H4 (cell line): Measurements from ENCODE around the gene FBXO46. TPM values are rescaled to one million over a fixed set of nuclear protein-coding genes. Genes with fewer than 3 reads are reported as not detected.
"Not testable (repeated sequence)": the region's sequence is repeated elsewhere in the genome, so short reads cannot be mapped to it uniquely, and the experiment has no call there.

ENCODE experiments used
- DNase-seq: peaks from one replicate; pipeline ENCODE4 v3.0.0-alpha.2; 2015; ENCODE audit warnings: low spot score
- total RNA-seq: library from RNA; depleted of rRNA; stranded (reverse); fragments of >200 nt; shearing (Covaris generic); gene quantifications from 2 replicates; pipeline ENCODE4 v1.2.3, GENCODE V29; 2014; rRNA removed

The FBXO46 gene
- total RNA-seq, 1 experiment from 2014 or later = 2.3 TPM

GRCh38 chr19:45687599-45687998 is 43.1 kb downstream of the FBXO46 start:
- no peak for DNase-seq

DNA sequence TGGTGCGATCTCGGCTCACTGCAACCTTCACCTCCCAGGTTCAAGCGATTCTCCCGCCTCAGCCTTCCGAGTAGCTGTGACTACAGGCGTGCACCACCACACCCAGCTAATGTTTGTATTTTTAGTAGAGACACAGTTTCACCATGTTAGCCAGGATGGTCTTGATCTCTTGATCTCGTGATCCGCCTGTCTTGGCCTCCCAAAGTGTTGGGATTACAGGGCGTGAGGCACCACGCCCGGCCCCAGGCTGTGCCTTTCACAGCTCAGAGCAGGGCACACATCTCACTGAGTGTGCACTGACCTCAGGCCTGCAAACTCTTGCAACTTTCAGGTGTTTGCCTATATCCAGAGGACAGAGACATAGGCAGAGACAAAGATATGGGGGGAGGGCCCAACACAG is 45.7 kb downstream of the FBXO46 start:
- not testable (repeated sequence) for DNase-seq

DNA sequence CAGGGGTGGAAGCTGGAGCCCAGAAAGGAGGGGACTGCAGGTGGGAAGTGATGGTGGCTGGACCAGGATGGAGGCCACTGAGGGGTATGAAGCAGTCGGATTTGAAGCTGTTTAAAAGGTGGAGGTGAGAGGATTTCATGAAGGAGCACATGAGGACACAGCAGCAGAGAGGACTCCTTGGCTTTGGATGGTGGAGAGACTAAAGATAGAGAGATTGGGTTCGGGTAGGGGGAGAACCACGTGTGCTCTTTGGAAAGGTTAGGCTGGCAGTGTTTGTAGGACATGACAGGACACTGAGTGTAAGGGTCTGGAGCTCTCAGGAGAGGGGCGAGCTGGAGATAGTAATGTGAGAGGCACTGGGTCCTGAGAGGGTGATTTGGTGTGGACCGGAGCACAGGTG is 47.8 kb downstream of the FBXO46 start:
- DNase-seq = no peak

DNA sequence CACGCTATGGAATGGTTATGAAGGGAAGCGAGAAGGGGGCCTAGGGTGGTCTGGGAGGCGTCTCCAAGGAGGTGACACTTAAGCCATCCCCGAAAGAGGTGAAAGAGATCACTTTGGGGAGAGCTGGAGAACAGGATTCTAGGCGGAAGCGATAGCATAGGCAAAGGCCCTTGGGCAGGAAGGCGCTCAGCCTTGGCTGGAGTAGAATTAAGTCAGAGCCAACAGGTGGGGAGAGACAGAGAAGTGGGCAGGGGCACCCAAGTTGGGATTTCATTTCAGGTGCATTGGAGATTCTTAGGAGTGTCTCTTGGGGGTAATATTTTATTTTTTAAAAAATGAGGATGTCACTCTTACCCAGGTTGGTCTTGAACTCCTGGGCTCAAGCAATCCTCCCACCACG is 48.6 kb downstream of the FBXO46 start:
- DNase-seq = no peak

GRCh38 chr19:45681391-45682015 is 49.2 kb downstream of the FBXO46 start:
- peak; percentile 63 for DNase-seq

DNA sequence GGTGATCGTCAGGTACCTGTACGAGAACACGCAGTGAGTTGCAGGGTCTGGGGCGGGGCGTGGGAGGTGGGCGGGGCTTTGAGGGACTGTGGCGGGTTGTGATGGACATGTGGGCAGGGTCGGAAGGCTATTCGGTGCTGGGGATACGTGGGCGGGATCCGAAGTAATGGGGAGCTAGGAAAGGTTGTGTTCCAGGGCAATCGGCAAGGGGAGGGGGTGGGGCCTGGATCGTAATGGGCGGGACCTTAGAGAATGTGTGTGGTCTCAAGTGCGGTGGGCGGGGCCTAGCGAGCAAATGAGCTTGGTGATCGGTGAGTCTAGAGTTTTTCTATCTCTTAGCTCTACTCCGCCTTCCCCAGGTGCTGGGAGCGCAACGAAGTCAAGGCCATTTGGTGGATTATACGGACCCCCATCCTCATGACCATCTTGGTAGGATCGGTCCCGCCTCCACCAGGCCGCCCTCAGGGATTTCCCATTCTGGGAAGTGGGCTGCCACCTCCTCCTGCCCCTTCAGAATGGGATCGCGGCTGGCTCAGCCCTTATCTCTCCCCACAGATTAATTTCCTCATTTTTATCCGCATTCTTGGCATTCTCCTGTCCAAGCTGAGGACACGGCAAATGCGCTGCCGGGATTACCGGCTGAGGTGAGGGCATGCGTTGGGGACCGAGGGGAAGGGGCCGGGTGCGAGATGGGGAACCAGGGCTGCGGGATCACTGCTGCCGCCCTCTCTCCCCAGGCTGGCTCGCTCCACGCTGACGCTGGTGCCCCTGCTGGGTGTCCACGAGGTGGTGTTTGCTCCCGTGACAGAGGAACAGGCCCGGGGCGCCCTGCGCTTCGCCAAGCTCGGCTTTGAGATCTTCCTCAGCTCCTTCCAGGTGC is 53.1 kb downstream of the FBXO46 start:
- no peak for DNase-seq

DNA sequence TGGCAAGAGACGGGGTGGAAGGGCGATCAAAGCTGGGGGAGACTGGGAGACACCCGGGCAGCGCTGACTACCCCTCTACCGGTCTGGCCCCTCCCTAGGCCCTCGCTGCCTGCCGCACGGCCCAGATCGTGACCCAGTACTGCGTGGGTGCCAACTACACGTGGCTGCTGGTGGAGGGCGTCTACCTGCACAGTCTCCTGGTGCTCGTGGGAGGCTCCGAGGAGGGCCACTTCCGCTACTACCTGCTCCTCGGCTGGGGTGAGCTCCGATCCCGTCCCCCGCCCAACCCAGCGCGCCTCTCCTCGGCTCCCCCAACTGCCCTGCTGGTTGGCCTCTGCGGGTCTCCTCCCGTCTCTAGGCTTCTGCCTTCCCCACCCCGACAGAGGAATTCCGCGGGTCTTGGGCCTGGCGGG is 53.8 kb downstream of the FBXO46 start:
- DNase-seq = no peak

DNA sequence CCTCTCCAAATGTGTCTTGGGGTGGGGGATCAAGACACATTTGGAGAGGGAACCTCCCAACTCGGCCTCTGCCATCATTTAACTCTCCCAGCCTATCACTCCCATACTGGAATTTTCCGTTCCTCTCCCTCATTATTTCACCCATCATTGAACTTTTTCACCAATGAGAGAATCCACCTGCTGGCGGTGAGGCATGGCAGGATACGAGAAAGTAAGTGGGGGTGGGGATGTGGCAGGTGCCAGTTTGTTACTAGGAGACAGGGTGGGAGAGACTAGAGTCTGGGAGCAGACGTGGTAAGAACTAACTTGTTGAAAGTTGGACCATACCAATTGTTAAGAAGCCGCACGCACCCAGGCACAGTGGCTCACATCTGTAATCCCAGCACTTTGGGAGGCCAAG is 55.8 kb downstream of the FBXO46 start:
- no peak for DNase-seq

GRCh38 chr19:45670670-45671453 is 59.8 kb downstream of the FBXO46 start:
- DNase-seq = no peak

GRCh38 chr19:45668342-45668871 is 62.3 kb downstream of the FBXO46 start:
- DNase-seq = no peak

DNA sequence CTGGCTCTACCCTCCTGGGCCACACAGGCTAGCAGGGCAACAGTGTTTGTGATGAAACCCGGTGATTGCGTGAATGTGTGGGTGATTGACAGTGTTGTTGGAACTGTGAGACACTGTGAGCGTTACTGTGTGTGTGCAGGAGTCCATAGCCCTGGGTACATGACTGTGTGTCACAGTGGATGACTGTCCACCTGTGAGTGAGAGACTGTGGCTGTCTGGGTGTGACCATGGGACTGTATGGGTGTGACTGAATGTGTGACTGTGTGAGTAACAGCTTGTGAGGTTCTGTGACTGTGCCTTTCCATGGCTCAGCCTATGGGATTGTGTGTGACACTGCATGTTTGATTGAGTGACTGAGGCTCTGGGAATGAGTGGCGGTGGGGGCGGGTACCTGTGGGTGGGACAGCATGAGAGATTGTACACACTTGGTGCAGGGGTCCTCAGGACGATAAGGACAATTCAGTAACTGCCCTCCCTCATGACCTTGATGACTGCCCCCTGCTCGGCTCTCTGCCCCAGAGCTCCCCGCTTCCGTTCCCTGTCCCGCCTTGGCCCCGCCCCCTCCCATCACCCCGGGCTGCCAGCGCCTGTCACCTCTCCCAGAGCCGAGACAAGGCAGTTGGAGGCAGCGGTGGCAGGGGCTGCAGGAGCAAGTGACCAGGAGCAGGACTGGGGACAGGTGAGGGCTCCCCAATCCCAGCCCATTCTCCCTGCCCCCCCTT is 62.9 kb downstream of the FBXO46 start, which contains the start of gene GIPR:
GIPR (plus strand) TSS at position 602 of the 722 bp plus-strand sequence. CDS start 1,300 bp downstream, outside the sequence.
- peak; percentile 54 for DNase-seq

- DNase-seq = no peak
These were observed 66.1 kb downstream of the FBXO46 start for GRCh38 chr19:45664575-45664974.

GRCh38 chr19:45663800-45664199 is 66.9 kb downstream of the FBXO46 start:
- DNase-seq = no peak

DNA sequence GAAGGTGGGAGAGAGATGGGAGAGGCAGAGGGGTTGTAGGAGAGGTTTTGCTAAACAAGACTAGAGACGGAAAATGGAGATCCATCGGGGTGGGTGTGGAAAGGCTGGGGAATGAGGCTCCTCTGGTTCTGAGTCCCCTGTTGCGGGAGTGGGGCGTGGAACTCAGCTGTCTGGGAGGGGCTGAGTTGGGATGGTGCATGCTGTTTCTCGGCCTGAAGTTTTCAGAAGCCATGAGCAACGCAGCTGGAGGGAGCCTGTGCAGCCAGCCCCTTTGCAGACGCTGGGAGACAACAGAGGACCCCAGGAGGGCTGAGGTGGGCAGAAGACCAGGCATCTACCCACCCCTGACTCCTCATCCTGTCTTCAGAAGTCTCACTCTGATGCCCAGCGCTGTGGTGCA is 70.1 kb downstream of the FBXO46 start:
- DNase-seq = no peak

Other genes with a start within 250 kb of the FBXO46 start
- 3.5 and 6.1 TPM in 2 replicates for gene RTN2, start 233.8 kb downstream of the FBXO46 start, total RNA-seq
- gene PPM1N, start 232.5 kb downstream of the FBXO46 start, total RNA-seq = 0.21 and 1.1 TPM in 2 replicates
- 29.1 and 43.5 TPM in 2 replicates for gene VASP, start 223.4 kb downstream of the FBXO46 start, total RNA-seq
- 4.8 and 5.3 TPM in 2 replicates for gene OPA3, start 146.1 kb downstream of the FBXO46 start, total RNA-seq
- gene GPR4, start 128.7 kb downstream of the FBXO46 start, total RNA-seq = not detected in 2 replicates
- 5.1 and 11.7 TPM in 2 replicates for gene EML2, start 91.5 kb downstream of the FBXO46 start, total RNA-seq
- not detected in 2 replicates for gene GIPR, start 62.7 kb downstream of the FBXO46 start, total RNA-seq
- gene SNRPD2, start 38.9 kb downstream of the FBXO46 start, total RNA-seq = 318 and 326 TPM in 2 replicates
- gene QPCTL, start 38.2 kb downstream of the FBXO46 start, total RNA-seq = 5.4 and 5.9 TPM in 2 replicates
- gene MEIOSIN, start 2.5 kb upstream of the FBXO46 start, total RNA-seq = not detected in 2 replicates
- 2.9 and 3.2 TPM in 2 replicates for gene SIX5, start 38.4 kb upstream of the FBXO46 start, total RNA-seq
- 1.6 and 2.2 TPM in 2 replicates for gene DMPK, start 51.6 kb upstream of the FBXO46 start, total RNA-seq
- 5.9 and 7.8 TPM in 2 replicates for gene DMWD, start 61.9 kb upstream of the FBXO46 start, total RNA-seq
- not detected in 2 replicates for gene RSPH6A, start 84.4 kb upstream of the FBXO46 start, total RNA-seq
- 13.2 and 17.7 TPM in 2 replicates for gene SYMPK, start 132.3 kb upstream of the FBXO46 start, total RNA-seq
- gene FOXA3, start 133.4 kb upstream of the FBXO46 start, total RNA-seq = 0.31 TPM in 1 of 2 replicates, not detected in the other
- 8.7 and 13.0 TPM in 2 replicates for gene IRF2BP1, start 155.2 kb upstream of the FBXO46 start, total RNA-seq
- gene MYPOP, start 171.7 kb upstream of the FBXO46 start, total RNA-seq = 0.52 and 0.78 TPM in 2 replicates
- not detected in 2 replicates for gene NANOS2, start 183.9 kb upstream of the FBXO46 start, total RNA-seq
- gene NOVA2, start 243.0 kb upstream of the FBXO46 start, total RNA-seq = 0.19 and 0.37 TPM in 2 replicates